Thoracic aorta (tissue), 2 donors: Measurements from ENCODE around the gene GRAP2. TPM values are rescaled to one million over a fixed set of nuclear protein-coding genes. Genes with fewer than 3 reads are reported as not detected.

Source experiments
- ATAC-seq: fragments of 150-250 bp; one replicate; pipeline ENCODE4 v1.8.0; 2017; ENCODE audit warnings: low read depth; ENCODE audit not compliant: insufficient number of reproducible peaks, low FRiP score
- DNase-seq: peaks from one replicate; pipeline ENCODE4 v3.0.0-alpha.2; 2020; ENCODE audit warnings: low spot score
- H3K27ac ChIP-seq, 2 donors: fragments of 200-600 bp; sonication (generic); 1 replicate in 1 of 2; 2 replicates in 1 of 2; pipeline ENCODE4 v1.5.1; 2016; ENCODE audit warnings: mild to moderate bottlenecking in 2 of 2, moderate library complexity in 2 of 2
- H3K27me3 ChIP-seq: fragments of 200-600 bp; sonication (generic); replicated peaks from 2 replicates; pipeline ENCODE4 v1.6.0; 2016; ENCODE audit warnings: mild to moderate bottlenecking; ENCODE audit not compliant: insufficient read depth
- H3K36me3 ChIP-seq: fragments of 200-600 bp; sonication (generic); one replicate; pipeline ENCODE4 v1.5.1; 2016
- H3K4me1 ChIP-seq, 2 donors: fragments of 200-600 bp; sonication (generic); 1 replicate in 1 of 2; 2 replicates in 1 of 2; pipeline versions ENCODE4 v1.5.1 to v1.6.0; 2016; ENCODE audit warnings: low read depth in 2 of 2, mild to moderate bottlenecking in 1 of 2; ENCODE audit not compliant: control insufficient read depth in 1 of 2
- H3K4me3 ChIP-seq: fragments of 200-600 bp; sonication (generic); 2 replicates; pipeline ENCODE4 v1.5.1; 2016; ENCODE audit warnings: mild to moderate bottlenecking
- H3K9me3 ChIP-seq: fragments of 200-600 bp; sonication (generic); 2 replicates; pipeline ENCODE4 v1.5.1; 2016
- total RNA-seq, 2 donors: library from RNA; depleted of rRNA; stranded (reverse); fragments of >200 nt; gene quantifications; one replicate each; pipeline versions ENCODE4 v1.1.0 to v1.2.3, GENCODE V29; 2016
- TF ChIP-seq, protein P1 (sequence below): fragments of 200-600 bp; sonication (generic); IDR thresholded peaks from one replicate; pipeline ENCODE4 v1.5.1; 2019; ENCODE audit warnings: antibody characterized with exemption

GRAP2 gene
- total RNA-seq, 2 donors from 2014 or later = 1.8 TPM

DNA sequence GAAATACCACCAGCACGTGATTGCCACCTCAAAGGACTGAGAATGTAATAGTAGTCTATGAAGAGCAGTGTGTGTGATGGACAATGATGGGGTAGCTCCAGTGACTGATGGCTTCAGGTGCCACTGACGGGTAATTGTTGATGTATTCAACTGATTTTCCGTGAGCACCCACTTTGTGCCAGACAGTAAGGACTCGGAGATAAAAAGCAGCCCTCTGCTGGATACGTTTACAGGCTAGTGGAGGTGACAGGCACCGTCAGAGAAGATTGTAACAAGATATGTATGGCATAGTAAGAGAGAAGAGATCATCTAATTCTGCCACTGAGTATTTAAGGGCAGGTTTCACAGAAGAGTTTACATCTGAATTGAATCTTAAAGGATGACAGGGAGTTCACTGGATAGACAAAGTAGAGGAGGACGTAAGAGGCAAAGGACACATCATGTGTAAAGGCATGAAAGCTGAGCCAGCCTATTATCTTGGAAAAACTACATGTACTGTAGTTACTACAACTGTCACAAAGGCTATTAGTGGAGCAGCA lies 6.3 kb upstream of the GRAP2 start:
- TF ChIP-seq, protein P1, sequence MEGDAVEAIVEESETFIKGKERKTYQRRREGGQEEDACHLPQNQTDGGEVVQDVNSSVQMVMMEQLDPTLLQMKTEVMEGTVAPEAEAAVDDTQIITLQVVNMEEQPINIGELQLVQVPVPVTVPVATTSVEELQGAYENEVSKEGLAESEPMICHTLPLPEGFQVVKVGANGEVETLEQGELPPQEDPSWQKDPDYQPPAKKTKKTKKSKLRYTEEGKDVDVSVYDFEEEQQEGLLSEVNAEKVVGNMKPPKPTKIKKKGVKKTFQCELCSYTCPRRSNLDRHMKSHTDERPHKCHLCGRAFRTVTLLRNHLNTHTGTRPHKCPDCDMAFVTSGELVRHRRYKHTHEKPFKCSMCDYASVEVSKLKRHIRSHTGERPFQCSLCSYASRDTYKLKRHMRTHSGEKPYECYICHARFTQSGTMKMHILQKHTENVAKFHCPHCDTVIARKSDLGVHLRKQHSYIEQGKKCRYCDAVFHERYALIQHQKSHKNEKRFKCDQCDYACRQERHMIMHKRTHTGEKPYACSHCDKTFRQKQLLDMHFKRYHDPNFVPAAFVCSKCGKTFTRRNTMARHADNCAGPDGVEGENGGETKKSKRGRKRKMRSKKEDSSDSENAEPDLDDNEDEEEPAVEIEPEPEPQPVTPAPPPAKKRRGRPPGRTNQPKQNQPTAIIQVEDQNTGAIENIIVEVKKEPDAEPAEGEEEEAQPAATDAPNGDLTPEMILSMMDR = no peak
- Histone ChIP-seq H3K27ac (no peak overlapping the region), H3K4me3 (no peak overlapping the region), H3K36me3 (no peaks in the 10 kb centered on the region), H3K27me3 (no peaks in the 10 kb centered on the region), H3K9me3 (no peaks in the 10 kb centered on the region), H3K4me1 (no peaks in the 10 kb centered on the region)
- DNase-seq = no peak
- no peak for ATAC-seq

DNA sequence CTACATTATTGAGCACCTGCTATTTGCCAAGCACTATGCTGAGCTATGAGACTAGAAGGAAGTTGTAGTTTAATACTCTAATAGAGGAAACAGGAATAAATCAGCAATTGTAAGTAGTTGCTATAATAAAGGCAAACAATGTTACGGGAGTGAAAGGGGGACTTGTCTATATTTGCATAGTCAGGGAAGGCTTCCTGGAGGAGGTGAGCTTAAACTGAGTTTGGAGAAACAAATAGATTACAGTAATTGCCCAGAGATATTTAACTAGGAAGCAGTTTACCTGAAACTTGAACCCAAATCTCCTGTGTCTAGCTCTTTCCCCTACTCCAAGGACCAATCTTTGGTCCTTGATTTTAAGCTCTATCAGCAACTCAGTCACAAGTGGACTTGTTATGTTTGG lies 5.2 kb upstream of the GRAP2 start:
- TF ChIP-seq, protein P1 = no peak
- Histone ChIP-seq H3K27ac (no peak overlapping the region), H3K4me3 (no peak overlapping the region), H3K27me3 (no peaks in the 10 kb centered on the region), H3K36me3 (no peaks in the 10 kb centered on the region), H3K9me3 (no peaks in the 10 kb centered on the region), H3K4me1 (no peaks in the 10 kb centered on the region)
- DNase-seq (no peak), ATAC-seq (no peak)

DNA sequence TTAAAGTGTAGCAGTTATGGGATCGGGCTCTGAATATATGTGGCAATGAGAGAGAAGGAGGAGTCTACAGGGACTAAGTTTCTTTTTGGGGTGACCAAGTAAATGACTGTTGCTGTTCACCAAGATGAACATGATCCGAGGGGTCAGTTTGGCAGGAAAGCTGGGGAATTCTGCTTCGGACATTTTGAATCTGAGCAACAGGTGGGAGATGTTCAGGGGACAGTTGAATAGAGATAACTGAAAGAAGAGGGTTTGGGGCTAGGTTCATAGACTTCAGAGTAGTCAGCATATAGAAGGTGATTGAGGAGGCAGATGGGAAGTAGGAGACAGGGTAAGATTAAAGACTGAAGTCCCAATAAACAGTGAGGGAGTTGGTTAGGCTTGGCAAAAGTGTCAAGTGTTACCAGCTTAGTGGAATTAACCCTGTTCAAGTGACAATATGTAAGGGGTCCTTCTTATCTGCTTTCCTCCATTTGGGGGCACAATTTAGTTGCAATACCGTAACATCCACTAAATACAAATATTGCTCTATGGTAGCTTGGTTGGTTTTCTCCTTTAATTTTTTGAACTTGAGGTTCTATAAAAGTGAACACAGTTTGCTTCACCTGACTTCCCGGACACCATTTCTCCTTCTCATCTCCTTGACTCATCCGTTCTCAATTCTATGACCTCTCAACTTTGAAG lies 4.4 kb upstream of the GRAP2 start:
- no peaks in the 10 kb centered on the region for H3K36me3 ChIP-seq
- DNase-seq (no peak), ATAC-seq (no peak)
- H3K9me3 ChIP-seq = no peaks in the 10 kb centered on the region
- H3K27me3 ChIP-seq = no peaks in the 10 kb centered on the region
- TF ChIP-seq, protein P1 = no peak
- H3K27ac ChIP-seq = no peak overlapping the region
- H3K4me1 ChIP-seq = no peaks in the 10 kb centered on the region
- H3K4me3 ChIP-seq = no peak overlapping the region

DNA sequence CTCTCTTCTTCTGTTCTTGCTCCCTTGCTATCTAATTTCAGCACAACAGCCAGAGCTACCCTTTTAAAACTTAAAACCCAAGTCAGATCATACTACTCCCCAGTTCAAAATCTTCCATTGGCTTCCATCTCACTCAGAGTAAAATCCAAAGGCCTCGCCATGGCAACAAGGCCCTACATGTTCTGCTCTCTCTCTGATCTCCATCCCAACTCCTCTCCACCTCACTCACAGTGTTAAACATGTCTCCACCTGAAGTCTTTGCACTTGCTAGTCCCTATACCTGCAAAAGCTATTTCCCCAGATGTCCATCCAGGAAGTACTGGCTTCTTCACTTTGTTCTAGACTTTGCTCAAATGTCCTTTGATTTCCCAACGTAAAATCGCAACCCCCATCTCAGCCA lies 3.0 kb upstream of the GRAP2 start:
- H3K36me3 ChIP-seq = no peaks in the 10 kb centered on the region
- DNase-seq (no peak), ATAC-seq (no peak)
- no peak overlapping the region for H3K4me3 ChIP-seq
- no peaks in the 10 kb centered on the region for H3K4me1 ChIP-seq
- TF ChIP-seq, protein P1 = no peak
- no peaks in the 10 kb centered on the region for H3K27me3 ChIP-seq
- no peak overlapping the region for H3K27ac ChIP-seq
- H3K9me3 ChIP-seq = no peaks in the 10 kb centered on the region

DNA sequence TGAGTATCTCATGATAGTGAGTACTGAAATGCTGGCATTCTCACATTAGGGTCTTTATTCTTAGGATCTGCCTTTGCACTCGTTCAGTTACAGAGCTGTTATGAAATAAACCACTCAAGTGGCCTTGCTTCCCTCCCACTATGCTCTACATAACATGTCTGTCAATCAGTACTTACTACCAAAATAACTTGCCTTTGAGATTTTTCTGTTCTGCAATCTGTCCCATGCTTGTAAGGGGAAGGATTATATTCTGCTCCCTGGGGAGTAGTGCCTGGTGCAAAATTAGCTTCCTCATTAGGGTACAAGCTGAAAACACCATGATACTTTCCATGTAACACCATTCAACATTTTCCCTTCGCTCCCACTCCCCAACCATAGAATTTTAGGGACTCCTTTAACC lies 1.9 kb upstream of the GRAP2 start:
- no peak for ATAC-seq
- no peak for DNase-seq
- H3K4me1 ChIP-seq = no peaks in the 10 kb centered on the region
- no peaks in the 10 kb centered on the region for H3K27me3 ChIP-seq
- H3K27ac ChIP-seq = no peak overlapping the region
- no peaks in the 10 kb centered on the region for H3K36me3 ChIP-seq
- no peak overlapping the region for H3K4me3 ChIP-seq
- TF ChIP-seq, protein P1 = no peak
- H3K9me3 ChIP-seq = no peaks in the 10 kb centered on the region
